ENCODE measurements around the gene SAE1.
"Not testable (repeated sequence)": the region's sequence is repeated elsewhere in the genome, so short reads cannot be mapped to it uniquely, and the experiment has no call there.

Gene SAE1

GRCh38 chr19:47130589-47131227, at the start of gene SAE1:
Gene SAE1, plus strand, starts transcription at chr19:47130835. Its CDS starts 96 bp downstream, at chr19:47130931.
- DNase-seq, result peak; percentile 95

- no peak for DNase-seq
Observed at GRCh38 chr19:47081095-47081494, 49.5 kb upstream of the SAE1 start.

DNA sequence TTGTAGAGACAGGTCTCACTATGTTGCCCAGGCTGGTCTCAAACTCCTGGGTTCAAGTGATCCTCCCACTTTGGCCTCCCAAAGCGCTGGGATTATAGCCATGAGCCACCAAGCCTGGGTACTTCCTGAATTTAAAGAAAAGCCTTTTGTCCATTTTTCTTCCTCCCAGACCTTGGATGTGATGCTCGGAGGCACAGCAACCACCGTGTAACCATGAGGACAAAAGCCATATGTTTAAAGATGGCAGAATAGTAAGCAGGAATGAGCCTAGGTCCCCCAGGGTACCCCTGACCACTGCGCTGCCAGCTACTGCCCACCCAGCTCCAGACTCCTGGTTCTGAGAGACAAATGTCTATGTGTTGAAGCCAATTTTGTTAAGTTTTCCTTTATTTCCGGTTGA, 48.1 kb upstream of the SAE1 start:
- no peak for DNase-seq

DNA sequence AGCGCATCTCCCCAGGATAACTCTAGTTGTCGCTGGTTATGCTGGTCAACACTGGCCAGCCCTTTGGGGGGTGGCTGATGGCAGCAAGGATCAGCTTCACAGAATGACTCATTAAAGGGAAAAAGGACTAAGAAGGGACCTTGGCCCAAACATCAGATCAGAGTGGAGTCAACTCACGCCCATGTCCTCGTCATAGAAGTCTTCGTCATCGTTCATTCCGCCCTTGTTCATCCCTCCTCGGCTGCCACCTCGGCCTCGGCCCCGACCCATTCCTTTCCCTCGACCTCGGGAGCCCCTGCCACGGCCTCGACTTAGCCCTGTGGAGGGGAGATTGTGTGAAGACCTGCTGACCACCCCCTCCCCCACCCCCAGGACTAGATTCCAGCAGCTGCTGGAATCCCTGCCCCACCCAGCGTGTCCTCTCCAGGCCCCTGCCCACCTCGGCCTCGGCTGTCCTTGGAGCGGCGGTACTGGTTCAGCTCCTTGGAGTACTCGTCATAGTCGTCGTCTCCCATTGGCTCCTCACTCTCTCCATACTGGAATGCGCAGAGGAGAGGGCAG, 45.7 kb upstream of the SAE1 start:
- no peak for DNase-seq

- no peak for DNase-seq
Observed at GRCh38 chr19:47086280-47086679, 44.4 kb upstream of the SAE1 start.

DNA sequence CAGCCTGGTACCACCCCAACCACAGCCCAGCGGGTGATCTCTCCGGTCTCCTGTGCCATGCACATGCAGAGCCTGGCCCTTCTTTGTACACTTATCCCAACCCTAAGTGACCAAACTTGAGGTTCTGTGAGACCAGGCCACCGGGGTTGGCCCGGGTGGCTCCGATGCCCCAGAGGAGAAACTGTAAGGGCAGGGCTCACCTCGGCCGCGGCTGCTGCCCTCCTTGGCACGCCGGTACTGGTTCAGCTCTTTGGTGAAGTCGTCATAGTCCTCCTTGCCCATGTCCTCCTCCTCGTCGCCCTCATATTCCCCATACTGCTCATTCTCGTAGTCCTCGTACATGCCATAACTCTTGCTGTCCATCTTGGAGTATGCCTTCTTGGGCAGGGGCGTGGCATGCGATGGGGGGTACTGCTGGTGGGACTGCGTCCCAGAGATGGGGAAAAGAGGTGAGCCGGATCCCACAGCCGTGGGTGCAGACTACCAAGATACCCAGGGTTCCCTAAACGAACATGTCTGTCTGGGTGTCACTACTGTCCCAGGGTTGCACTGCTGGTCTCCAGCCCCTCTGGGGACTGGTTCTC, 40.8 kb upstream of the SAE1 start:
- DNase-seq, result no peak

DNA sequence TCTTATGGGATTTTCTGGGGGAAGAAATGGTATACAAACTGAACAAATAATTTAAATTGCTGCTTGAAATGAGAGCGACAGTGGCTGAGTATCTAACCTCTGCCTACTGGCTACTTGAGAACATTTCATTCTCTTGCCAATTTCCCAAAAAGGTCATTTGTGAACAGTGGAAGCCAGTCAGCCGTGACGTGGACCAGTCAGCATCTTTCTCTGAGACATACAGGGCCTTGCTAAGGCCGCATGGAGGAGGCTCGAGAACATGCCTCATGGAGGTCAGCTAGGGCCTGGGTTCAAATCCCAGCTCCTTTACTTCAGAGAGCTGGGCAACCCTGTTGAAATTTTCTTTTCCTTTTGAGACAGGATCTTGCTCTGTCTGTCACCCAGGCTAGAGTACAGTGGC, 37.4 kb upstream of the SAE1 start:
- no peak for DNase-seq

DNA sequence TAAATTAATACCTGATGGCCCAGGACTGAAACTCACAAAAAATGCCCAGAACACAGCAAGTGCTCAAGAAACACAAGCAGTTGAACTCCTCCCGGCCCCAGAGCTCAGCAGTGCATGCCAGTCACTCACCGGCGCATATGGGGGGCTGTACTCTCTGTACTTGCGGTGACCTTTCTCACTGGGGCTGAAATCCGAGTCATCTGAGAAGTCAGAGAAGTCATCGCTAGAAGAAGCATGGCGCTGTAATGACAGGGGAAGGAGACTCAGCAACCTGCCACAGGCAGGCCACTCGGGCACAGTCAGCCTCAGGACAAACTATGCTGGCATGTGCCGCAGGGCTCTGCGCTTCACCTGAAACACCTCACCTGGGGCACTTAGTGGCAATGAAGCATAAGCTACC, 36.8 kb upstream of the SAE1 start:
- no peak for DNase-seq

GRCh38 chr19:47094557-47095475, 35.8 kb upstream of the SAE1 start:
- DNase-seq, result no peak

GRCh38 chr19:47095476-47096099, 35.0 kb upstream of the SAE1 start:
- DNase-seq, result no peak

- DNase-seq, result no peak
Observed at GRCh38 chr19:47096100-47096704, 34.4 kb upstream of the SAE1 start.

DNA sequence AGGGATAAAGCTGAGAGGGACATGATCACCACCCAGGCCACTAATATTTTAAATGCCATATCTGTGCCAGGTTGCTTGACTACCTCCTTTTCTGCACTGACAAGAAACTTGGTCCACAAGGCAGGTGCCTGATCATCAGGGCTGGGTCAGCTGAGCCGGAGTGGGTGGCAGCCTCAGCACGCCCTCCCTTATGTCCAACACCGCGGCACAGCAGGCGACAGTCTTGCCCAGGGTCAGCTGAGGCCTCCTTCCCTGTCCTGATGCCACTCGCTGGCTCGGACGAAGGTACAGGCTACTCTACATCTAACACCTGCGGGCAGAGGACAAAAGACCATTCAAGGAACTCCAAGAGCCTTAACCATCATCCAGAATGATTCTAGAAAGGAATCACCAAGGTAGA, 33.9 kb upstream of the SAE1 start:
- DNase-seq, result no peak

DNA sequence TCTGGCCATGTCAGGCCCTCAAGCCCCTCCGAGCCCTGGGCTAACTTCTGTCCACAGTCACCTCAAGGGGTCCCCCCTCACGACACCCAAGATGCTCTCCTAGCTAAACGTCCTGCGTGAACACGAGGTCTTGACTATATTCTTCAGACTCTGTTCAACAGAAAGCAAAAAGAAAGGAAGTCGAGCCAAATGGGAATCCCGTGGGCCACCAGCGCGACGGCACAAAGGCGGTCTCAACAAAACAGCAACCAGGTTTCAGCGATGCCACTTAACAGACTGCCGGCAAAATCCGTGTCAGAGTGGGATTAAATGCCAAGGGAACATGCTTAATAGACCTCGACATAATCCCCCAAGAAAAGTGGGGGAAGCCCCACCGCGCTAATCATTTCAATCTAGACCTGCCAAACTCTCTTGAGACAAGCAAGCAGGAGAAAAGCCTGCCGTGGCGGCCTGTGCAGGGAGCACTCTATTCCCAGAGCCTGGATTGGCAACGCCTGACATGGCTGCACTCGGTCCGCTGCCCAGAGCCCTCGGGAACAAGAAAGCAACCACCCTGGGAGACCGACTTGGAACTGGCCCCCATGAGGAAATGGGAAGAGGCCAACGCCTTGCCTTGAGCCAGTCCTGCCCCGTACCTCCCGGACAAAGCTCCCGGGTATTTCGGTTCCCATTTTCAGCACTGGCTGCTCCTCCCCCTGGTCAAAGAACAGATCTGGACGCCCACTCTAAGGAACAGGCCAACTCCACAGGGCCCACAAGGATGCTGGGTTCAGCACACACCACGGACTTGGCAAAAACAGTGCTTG, 33.0 kb upstream of the SAE1 start:
- DNase-seq, result no peak

GRCh38 chr19:47098608-47099007, 32.0 kb upstream of the SAE1 start:
- no peak for DNase-seq

DNA sequence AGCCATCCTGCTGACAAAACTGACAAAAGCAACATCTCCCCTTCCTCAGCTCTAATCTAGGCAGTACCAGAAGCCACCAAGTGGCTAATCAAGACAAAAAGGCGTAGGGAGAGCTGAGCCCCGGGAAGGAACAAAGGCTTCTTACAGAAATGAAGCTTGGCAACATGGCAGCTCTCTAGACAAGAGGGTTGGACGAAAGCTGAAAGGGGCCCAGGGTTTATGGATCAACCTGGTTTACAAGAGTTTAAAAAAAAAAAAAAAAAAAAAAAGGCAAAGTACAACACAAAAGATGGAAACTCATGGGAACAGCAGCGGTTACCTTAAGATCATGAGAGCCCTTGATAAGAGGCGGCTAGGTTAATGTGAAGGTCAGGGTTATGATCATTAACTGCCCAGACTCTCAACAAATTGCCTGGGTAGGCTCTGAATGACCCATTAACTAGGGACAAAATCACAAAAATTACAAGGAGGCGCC, 31.0 kb upstream of the SAE1 start:
- no peak for DNase-seq

DNA sequence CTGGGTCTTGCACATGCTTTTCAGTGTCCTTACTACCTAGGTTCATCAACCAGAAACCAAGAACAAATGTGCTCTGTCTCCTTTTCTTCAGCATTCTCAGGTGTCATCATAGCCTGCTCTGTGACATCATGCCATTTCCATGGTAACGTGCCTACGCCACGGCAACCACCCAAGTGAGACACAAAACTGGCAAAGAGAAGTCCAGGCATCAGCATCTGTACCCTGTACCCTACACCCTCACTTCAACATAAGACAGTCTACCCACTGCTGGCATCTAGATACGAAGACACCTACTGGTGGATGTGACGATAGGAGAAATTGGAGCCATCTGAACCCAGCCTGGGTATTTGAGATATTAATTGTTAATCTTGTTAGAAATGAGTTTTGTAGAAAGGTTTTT, 30.3 kb upstream of the SAE1 start:
- no peak for DNase-seq

- not testable (repeated sequence) for DNase-seq
Observed at GRCh38 chr19:47101116-47101515, 29.5 kb upstream of the SAE1 start.

DNA sequence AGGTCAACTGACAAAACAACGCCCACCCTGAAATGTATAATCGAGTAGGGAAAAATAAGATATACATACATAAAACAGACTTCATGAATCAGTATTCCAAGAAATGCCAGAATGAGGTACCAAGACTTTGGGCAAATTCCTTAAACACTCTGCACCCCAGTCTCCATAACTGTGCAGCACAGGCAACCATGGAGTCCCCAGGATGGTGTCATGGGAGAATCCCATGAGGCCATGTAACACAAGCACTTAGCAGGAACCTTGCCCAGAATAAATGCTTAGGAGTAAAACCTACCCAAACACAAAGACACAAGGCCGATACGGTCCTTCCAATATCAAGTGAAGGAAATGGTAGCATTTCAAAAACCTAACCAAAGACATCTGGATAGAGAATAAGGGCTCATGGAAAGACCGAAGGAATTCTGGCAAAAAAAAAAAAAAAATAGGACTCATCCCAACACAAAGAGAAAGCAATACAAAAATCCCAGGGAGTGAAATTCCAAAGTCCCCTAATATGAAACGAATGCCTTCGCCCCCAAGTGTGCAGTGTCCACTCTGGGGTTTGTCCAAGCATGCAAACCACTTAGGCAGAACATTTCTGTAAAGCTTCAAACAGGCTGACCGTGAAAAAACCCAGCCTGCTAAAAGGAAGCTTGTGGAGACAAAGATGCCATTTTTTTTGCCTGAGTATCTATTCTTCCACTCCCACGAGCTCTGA, 28.1 kb upstream of the SAE1 start:
- DNase-seq, result no peak

DNA sequence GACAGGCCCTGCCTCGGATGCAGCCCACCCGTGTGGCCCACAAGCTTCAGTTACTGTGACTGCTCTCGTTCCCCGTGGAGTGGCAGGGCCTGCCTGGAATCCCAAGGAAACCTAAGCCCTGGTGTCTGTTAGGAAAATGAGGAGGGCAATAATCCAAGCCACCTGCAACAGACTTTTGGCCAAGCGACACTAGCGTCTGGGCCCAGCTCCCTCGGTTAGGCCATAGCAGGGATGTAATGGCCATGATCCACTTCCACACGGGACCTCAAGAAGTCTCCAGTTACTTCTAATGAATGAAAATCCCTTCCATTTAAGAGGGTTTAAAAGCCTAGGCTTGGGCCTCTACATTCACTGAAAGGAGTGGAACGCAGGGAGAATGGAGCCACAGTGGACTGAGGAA, 26.0 kb upstream of the SAE1 start:
- no peak for DNase-seq

DNA sequence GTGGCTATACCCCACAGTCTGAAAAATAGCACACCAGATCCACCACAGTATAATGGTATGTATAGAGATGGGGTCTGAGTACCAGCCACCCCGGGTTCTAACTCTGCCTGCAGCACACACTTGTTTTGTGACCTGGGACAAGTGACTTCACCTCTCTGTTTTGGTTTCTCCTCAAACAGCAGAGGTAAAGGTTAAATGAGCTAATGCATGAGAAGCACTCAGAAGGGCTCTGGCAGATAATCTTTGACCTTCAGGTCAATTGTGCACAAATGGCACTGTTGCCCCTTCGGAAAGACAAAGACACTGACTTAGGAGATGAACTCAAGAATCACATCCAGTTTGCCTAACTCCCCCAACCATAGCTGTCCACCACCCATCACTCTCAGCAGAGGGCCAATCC, 24.8 kb upstream of the SAE1 start:
- DNase-seq, result no peak

GRCh38 chr19:47106821-47107201, 23.8 kb upstream of the SAE1 start:
- DNase-seq, result no peak
